ENCODE results near the gene GLIPR1. TPM values are rescaled to one million over a fixed set of nuclear protein-coding genes. Genes with fewer than 3 reads are reported as not detected.

GLIPR1 gene
- total RNA-seq, result 5.3 TPM

DNA sequence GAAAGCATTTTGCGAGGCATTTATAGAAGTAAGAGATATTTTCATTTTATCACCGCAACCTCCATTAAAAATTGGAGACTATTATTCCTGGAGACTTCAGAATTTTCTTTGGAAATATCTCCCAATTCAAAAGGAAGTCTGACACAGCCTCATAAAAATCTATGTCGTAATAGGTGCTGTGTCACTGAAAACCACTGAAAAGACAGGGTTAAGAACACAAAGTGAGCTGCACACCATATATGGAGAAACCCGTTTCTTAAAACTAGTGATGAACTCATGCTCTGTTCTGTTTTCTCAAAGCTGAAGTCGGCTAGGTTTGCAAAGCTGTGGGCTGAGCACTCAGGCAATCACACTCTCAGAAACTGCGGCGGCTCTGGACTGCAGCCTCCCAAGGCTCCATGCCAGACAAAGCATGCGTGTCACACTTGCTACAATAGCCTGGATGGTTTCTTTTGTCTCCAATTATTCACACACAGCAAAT is at the start of gene GLIPR1:
GLIPR1 (plus strand) TSS at position 287 of the 481 bp plus-strand sequence; CDS start at position 413, 126 bp downstream.

DNA sequence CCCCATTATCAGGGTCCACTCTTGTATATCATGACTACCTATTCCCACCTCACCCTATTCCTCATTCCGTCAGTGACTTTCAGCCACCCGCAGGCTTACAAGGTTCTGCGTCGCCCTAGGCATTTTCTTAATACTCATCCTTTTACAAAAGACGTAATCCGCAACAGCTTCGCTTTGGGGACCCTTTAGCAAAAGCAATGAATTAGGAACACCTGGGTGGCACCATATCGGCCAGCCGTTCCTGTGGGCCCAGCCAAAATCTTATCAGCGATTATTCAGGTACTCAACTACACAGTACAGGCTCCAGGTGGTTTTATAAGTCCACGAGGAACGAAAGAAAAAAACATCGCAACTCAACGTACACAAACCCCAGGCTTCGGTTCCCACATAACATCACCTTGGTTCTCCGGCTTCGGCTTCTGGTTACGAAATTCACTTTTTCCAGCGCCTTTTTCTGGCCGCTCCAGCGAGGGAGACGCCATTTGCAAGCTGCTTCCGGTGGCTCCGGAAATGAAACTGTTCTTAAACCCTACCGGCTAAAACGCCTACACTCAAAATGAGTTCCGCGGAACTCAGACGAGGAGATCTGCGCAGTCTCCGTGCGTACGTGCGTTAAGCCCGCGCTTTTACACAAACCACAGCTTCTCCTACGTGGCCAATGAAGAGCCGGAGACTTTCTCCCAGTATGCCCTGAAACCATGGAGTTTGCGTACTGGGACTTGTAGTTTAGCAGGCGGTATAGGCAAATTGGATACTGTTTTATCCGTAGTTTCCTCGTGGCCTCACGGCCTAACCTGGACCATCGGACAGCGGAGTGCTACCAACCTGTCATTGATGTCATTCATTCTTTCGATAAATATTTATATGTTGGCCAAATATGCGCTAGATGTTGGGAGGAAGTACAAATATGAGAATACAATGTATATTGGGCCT is 30.8 kb downstream of the GLIPR1 start, which contains the start of gene KRR1:
KRR1 (minus strand) TSS at position 494 of the 933 bp plus-strand sequence; CDS start at position 482, 12 bp downstream.

Other genes starting within 250 kb of the GLIPR1 start
- 19.1 TPM for gene CAPS2, start 150.4 kb upstream of the GLIPR1 start, total RNA-seq
- gene GLIPR1L1, start 146.1 kb upstream of the GLIPR1 start, total RNA-seq, result not detected
- 2.3 TPM for gene GLIPR1L2, start 89.7 kb upstream of the GLIPR1 start, total RNA-seq
- gene KRR1, start 30.9 kb downstream of the GLIPR1 start, total RNA-seq, result 35.5 TPM